Measurements from ENCODE around the gene KANK3. TPM values are rescaled to one million over a fixed set of nuclear protein-coding genes. Genes with fewer than 3 reads are reported as not detected.

KANK3 gene
- total RNA-seq, 4 donors from 2014 or later, result 7.6 to 16.7 (median 11.4) TPM

DNA sequence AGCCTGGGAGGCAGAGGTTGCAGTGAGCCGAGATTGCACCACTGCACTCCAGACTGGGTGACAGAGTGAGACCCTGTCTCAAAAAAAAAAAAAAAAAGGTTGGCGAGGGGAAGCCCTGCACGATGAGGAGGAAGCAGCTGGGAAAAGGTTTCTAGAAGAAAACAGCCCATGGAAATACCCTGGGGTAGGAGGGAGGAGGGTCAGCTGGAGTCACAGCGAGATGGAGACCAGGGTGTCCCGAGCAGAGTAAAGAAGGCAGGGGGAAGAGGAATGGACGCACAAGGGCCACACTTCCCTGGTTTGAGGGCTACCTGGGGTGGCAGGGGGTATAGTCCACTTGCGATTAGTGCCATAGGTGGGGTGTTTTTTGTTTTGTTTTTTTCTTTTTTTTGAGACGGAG lies 6.4 kb downstream of the KANK3 start:
- intact Hi-C loops (cut with DNase I; ENCODE audit: low total_unique reads), result no loop called here
- no peak overlapping the region for H3K4me3 ChIP-seq (ENCODE audit: low read depth, poor library complexity, severe bottlenecking)
- DNase-seq (ENCODE audit: low spot score in 2 of 2), result no peak
- TF ChIP-seq POLR2A (IDR thresholded peaks at IDR 0.05), result no peak
- TF ChIP-seq CTCF (IDR thresholded peaks at IDR 0.05), result no peak
- 57 to 58% methylated on average over 8 of the region's 8 CpGs for WGBS, 2 donors

GRCh38 chr19:8336072-8336569 lies 6.9 kb downstream of the KANK3 start:
- intact Hi-C loops (cut with DNase I; ENCODE audit: low total_unique reads), result no loop called here
- 26 to 31% methylated on average over 27 of the region's 27 CpGs for WGBS, 2 donors
- TF ChIP-seq CTCF (IDR thresholded peaks at IDR 0.05) (no peak), POLR2A (IDR thresholded peaks at IDR 0.05) (no peak)
- no peak overlapping the region for H3K4me3 ChIP-seq (ENCODE audit: low read depth, poor library complexity, severe bottlenecking)
- no peak for DNase-seq (ENCODE audit: low spot score in 2 of 2)

- intact Hi-C loops (cut with DNase I; ENCODE audit: low total_unique reads), result no loop called here
- WGBS, 2 donors, result 9 to 13% methylated on average over 19 to 46 of the region's 79 CpGs
- DNase-seq (ENCODE audit: low spot score in 2 of 2), result no peak
- H3K4me3 ChIP-seq (ENCODE audit: low read depth, poor library complexity, severe bottlenecking), result no peak overlapping the region
- no peak for TF ChIP-seq CTCF (IDR thresholded peaks at IDR 0.05)
- no peak for TF ChIP-seq POLR2A (IDR thresholded peaks at IDR 0.05)
Observed at GRCh38 chr19:8335343-8336071, 7.6 kb downstream of the KANK3 start.

- 8 to 19% methylated on average over 27 to 53 of the region's 117 CpGs for whole genome bisulfite sequencing, 2 donors
Observed at GRCh38 chr19:8334458-8335342, 8.4 kb downstream of the KANK3 start.

More at GRCh38 chr19:8334458-8335342, 8.4 kb downstream of the KANK3 start:
- no peak overlapping the region for H3K4me3 ChIP-seq (ENCODE audit: low read depth, poor library complexity, severe bottlenecking)
- TF ChIP-seq POLR2A (IDR thresholded peaks at IDR 0.05) (no peak), CTCF (IDR thresholded peaks at IDR 0.05) (no peak)
- no peak for DNase-seq (ENCODE audit: low spot score in 2 of 2)
- intact Hi-C loops (cut with DNase I; ENCODE audit: low total_unique reads), result no loop called here
